Activated CD8-positive, alpha-beta memory T cell treated with anti-CD3 and anti-CD28 coated beads, Interleukin-2, amount 10 ng/mL, durations not matched to agents 7 days and 5 days (primary cell): ENCODE data around the gene GINS1. TPM values are rescaled to one million over a fixed set of nuclear protein-coding genes. Genes with fewer than 3 reads are reported as not detected.
"Not testable (repeated sequence)": the region's sequence is repeated elsewhere in the genome, so short reads cannot be mapped to it uniquely, and the experiment has no call there.

ENCODE experiments used
- ATAC-seq: fragments of 150-1000 bp; cut with Tn5 transposase; one replicate; pipeline ENCODE4 v1.10.0; 2021; ENCODE audit warnings: moderate library complexity
- CTCF ChIA-PET: fragments of 350-600 bp; sonication (Branson Sonifier 250); formaldehyde crosslinking; loops from one replicate; lab custom pipeline; 2021; ENCODE audit warnings: antibody characterized with exemption; lab: Charles Lee
- DNase-seq: peaks from one replicate; pipeline ENCODE4 v3.0.0-alpha.2; 2020
- H3K27ac Mint-ChIP-seq: one replicate; pipeline ENCODE4 v1.8.0; 2021; ENCODE audit warnings: mild to moderate bottlenecking, mixed read lengths
- H3K27me3 Mint-ChIP-seq: one replicate; pipeline ENCODE4 v1.8.0; 2021; ENCODE audit warnings: mixed read lengths
- H3K36me3 Mint-ChIP-seq: one replicate; pipeline ENCODE4 v1.8.0; 2021; ENCODE audit warnings: mild to moderate bottlenecking, mixed read lengths
- H3K4me1 Mint-ChIP-seq: one replicate; pipeline ENCODE4 v1.8.0; 2021; ENCODE audit warnings: mixed read lengths
- H3K4me3 Mint-ChIP-seq: one replicate; pipeline ENCODE4 v1.8.0; 2021; ENCODE audit warnings: mild to moderate bottlenecking, moderate library complexity, mixed read lengths
- H3K9me3 Mint-ChIP-seq: one replicate; pipeline ENCODE4 v1.8.0; 2022; ENCODE audit warnings: low read depth, mixed read lengths
- total RNA-seq, 2 experiments: library from RNA; stranded (reverse); gene quantifications; one replicate each; pipeline ENCODE4 v1.2.3, GENCODE V29; 2021

Gene GINS1
- total RNA-seq, 2 experiments from 2014 or later = 36.0 to 36.5 TPM

DNA sequence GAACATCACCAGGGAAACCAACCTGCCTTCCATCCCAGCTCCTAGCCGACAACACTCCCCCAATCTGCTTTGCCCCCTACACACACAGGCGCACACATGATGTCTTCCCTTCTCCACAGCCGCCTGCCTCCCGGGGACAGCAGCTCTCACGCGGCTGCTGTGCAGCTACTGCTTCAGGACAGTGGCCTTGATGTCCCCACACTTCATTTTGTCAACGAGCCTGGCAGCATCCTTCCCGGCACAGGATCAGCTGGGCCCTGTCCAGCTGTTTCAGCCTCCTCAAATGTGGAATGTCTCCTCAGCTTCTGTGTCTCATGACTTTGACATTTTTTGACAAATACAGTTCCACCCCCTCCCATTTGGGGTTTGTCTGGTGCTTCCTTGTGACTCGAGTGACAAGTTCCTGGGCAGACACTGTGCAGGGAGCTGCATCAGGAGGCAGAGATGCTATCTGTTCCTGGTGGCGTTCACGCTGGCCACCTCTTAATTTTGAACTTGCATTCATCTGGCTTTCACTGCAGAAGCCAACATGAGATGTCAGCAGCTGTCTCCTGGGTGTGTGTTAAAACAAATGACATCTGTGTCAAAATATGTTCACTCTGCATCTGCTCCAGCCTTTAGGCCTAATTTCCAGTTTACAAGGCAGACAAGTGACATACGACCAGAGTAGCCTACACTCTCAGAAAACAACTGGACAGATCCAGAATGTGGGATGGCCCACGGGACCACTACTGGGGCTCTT lies 57.2 kb downstream of the GINS1 start:
- H3K27me3 Mint-ChIP-seq = no peaks in the 10 kb centered on the region
- CTCF ChIA-PET = no interaction called here
- ATAC-seq (no peak), DNase-seq (no peak)
- H3K27ac Mint-ChIP-seq = no peak overlapping the region
- H3K9me3 Mint-ChIP-seq = no peaks in the 10 kb centered on the region
- no peak overlapping the region for H3K4me3 Mint-ChIP-seq
- H3K4me1 Mint-ChIP-seq = no peaks in the 10 kb centered on the region
- H3K36me3 Mint-ChIP-seq = no peaks in the 10 kb centered on the region

DNA sequence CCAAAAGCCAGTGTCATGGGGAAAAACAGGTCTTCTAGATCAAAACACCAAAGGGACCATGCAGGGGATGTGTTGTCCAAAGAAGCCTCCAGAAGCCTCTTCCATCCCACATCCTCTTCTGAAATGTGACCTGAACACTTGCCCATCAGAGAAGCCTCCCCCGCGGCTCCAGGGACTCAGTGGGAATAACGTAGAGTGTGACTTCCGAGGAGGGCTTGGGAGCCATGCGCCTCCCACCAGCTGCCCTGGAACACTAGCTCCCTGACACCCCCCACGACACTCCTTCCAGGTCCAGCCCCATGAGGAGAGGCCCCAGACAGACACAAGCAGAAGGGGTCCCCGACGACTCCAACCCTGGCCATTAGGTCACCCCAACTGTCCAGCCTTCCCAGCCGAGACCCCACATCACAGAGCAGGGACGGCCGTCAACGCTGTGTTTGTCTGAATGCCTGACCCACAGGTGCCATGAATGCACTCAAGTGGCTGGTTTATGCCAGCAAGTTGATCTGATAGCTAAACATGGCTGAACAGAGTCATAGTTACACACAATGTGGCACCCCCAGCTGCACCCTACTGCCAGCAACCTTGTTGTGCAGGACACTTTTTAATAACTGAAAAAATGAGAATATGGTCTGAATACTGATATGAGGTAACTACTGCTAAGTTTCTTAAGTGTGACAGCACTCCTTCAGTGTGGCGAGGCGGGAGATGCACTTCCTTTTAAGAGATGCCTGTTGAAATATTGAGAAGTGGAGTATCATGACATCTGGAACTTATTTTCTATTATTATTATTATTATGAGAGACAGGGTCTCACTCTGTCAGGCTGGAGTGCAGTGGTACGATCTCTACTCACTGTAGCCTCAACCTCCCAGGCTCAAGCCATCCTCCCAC lies 58.0 kb downstream of the GINS1 start:
- no peaks in the 10 kb centered on the region for H3K9me3 Mint-ChIP-seq
- H3K4me3 Mint-ChIP-seq = no peak overlapping the region
- H3K36me3 Mint-ChIP-seq = no peaks in the 10 kb centered on the region
- CTCF ChIA-PET = no interaction called here
- no peak overlapping the region for H3K27ac Mint-ChIP-seq
- H3K4me1 Mint-ChIP-seq = no peaks in the 10 kb centered on the region
- no peak for ATAC-seq
- no peaks in the 10 kb centered on the region for H3K27me3 Mint-ChIP-seq
- no peak for DNase-seq

DNA sequence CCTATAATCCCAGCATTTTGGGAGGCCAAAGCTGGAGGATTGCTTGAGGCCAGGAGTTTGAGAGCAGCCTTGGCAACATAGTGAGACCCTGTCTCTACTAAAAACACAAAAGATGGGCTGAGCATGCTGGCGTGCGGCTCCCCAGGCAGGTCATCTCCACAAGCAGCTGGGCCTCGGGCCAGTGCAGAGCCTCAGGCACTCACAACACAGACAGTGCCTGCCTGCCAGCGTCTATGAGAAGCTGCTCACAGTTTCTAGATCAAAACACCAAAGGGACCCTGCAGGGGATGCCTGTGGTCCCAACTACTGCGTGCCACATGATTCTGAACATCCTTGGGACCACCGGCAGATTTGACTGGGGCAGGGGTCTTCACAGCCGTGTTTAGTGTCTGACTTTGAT lies 59.4 kb downstream of the GINS1 start:
- Mint-ChIP-seq H3K27ac (no peak overlapping the region), H3K4me3 (no peak overlapping the region), H3K9me3 (no peaks in the 10 kb centered on the region), H3K4me1 (no peaks in the 10 kb centered on the region), H3K27me3 (no peaks in the 10 kb centered on the region), H3K36me3 (no peaks in the 10 kb centered on the region)
- DNase-seq (no peak), ATAC-seq (no peak)
- CTCF ChIA-PET = no interaction called here

DNA sequence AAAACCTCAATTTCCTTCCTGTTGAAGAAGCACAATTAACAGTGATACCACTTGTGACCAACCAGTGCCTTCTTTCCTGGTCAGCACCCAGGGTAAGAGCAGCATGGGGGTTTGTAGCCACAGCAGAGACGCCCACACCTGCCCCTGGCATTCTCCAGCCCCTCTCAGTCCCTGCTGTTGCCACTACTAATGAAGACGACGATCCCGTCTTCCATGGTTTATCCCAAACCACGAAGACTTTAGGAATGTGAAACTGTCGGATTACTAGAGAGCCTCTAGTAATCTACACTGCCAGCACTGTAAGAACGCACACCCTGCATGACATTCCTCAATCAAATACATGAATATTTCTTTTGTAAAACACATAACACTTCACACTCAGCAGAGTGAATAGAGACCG lies 60.0 kb downstream of the GINS1 start:
- Mint-ChIP-seq H3K4me3 (no peak overlapping the region), H3K36me3 (no peaks in the 10 kb centered on the region), H3K9me3 (no peaks in the 10 kb centered on the region), H3K27me3 (no peaks in the 10 kb centered on the region), H3K4me1 (no peaks in the 10 kb centered on the region), H3K27ac (no peak overlapping the region)
- ATAC-seq (no peak), DNase-seq (no peak)
- CTCF ChIA-PET = no interaction called here

DNA sequence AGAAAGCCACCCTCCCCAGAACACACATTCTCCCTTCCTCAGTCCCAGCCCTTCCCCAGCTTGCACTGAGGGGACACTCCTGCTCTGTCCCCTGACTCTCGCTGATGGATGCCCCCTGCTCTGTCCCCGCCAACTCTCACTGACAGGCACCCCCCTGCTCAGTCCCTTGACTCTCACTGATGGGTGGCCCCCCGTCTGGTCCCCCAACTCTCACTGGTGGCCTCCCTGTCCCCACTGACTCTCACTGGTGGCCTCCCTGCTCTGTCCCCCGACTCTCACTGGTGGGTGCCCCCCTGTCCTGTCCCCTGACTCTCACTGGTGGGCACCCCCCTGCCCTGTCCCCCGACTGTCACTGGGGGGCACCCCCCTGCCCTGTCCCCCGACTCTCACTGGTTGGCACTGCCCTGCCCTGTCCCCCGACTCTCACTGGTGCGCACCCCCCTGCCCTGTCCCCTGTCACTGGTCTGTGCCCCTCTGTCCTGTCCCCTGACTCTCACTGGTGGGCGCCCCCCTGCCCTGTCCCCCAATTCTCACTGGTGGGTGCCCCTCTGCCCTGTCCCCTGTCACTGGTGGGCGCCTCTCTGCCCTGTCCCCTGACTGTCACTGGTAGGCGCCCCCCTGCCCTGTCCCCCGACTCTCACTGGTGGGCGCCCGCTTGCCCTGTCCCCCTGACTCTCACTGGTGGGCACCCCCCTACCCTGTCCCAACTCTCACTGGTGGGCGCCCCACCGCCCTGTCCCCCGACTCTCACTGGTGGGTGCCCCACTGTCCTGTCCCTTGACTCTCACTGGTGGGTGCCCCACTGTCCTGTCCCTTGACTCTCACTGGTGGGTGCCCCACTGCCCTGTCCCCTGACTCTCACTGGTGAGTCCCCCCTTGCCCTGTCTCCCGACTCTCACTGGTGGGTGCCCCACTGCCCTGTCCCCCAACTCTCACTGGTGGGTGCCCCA lies 60.9 kb downstream of the GINS1 start:
- Mint-ChIP-seq H3K27me3 (no peaks in the 10 kb centered on the region), H3K27ac (no peak overlapping the region), H3K9me3 (no peaks in the 10 kb centered on the region), H3K36me3 (no peaks in the 10 kb centered on the region), H3K4me3 (no peak overlapping the region), H3K4me1 (no peaks in the 10 kb centered on the region)
- CTCF ChIA-PET = no interaction called here
- DNase-seq = no peak
- no peak for ATAC-seq

DNA sequence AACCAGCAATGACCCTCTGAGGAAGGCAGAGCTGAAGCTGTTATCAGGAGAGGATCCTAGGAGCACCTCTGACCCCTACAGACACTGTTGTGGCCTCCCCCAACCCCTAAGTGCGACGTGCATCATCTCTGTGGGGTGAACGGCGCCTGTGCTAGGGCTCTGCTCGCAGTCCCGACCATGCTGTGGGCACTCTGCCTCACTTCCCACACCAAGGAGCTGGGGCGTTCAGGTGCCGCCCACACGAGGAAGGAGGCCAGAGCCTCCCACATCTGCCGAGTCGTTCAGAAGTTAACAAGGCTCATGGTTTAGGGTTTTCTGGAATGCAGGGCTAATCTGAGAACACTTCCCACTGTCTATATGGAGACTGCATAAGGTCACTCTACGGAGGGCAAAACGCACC lies 62.1 kb downstream of the GINS1 start:
- no peak for DNase-seq
- H3K36me3 Mint-ChIP-seq = no peaks in the 10 kb centered on the region
- CTCF ChIA-PET = no interaction called here
- H3K4me3 Mint-ChIP-seq = no peak overlapping the region
- H3K27ac Mint-ChIP-seq = no peak overlapping the region
- no peaks in the 10 kb centered on the region for H3K9me3 Mint-ChIP-seq
- H3K4me1 Mint-ChIP-seq = no peaks in the 10 kb centered on the region
- H3K27me3 Mint-ChIP-seq = no peaks in the 10 kb centered on the region
- ATAC-seq = no peak

DNA sequence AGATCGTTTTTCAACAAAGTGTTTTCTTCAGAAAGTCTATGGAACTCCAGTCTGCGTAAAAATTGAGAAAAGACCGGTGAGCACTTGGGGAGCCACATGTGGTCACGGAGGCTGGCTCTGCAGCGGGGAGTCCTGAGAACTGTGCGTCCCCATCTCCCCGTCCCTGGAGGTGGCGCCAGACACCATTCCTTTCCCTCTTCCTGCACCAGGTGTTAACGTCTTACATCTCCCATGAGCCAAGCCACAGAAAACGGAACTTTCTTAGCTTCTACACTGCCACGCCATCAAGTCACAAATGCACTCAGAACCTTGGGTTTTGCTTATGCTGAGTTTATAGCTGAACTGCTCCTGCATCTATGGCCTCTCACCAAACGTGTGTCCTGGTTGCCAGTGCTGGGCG lies 62.6 kb downstream of the GINS1 start:
- peak; percentile 55 for ATAC-seq
- CTCF ChIA-PET = no interaction called here
- H3K9me3 Mint-ChIP-seq = no peaks in the 10 kb centered on the region
- DNase-seq = no peak
- no peak overlapping the region for H3K4me3 Mint-ChIP-seq
- H3K27ac Mint-ChIP-seq = no peak overlapping the region
- no peaks in the 10 kb centered on the region for H3K36me3 Mint-ChIP-seq
- H3K27me3 Mint-ChIP-seq = no peaks in the 10 kb centered on the region
- no peaks in the 10 kb centered on the region for H3K4me1 Mint-ChIP-seq

DNA sequence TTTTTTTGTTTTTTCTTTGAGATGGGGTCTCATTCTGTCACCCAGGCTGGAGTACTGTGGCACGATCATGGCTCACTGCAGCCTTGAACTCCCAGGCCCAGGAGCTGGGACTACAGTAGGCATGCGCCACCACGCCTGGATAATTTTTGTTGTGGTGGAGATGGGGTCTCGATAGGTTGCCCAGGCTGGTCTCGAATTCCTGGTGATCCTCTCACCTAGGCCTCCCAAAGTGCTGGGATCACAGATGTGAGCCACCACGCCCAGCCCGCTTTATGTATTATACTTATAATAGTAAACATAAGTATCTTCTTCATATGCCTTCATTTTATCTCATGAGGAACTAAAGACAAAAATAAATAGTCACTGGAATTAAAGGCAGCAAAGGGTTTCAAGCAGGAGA lies 63.5 kb downstream of the GINS1 start:
- no peak for DNase-seq
- Mint-ChIP-seq H3K36me3 (no peaks in the 10 kb centered on the region), H3K27me3 (no peaks in the 10 kb centered on the region), H3K9me3 (no peaks in the 10 kb centered on the region), H3K4me1 (no peaks in the 10 kb centered on the region), H3K27ac (no peak overlapping the region), H3K4me3 (no peak overlapping the region)
- CTCF ChIA-PET = no interaction called here
- ATAC-seq = no peak

DNA sequence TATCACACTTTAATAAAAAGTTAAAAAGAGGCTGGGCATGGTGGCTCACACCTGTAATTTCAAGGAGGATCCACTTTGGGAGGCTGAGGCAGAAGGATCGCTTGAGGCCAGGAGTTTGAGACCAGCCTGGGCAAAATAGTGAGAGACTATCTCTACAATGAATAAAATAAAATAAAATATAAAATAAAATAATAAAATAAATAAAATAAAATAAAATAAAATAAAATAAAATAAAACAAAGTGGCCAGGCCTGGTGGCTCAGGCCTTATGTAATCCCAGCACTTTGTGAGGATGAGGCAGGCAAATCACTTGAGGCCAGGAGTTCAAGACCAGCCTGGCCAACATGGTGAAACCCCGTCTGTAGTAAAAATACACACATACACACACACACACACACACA lies 65.8 kb downstream of the GINS1 start:
- H3K9me3 Mint-ChIP-seq = not testable (repeated sequence)

DNA sequence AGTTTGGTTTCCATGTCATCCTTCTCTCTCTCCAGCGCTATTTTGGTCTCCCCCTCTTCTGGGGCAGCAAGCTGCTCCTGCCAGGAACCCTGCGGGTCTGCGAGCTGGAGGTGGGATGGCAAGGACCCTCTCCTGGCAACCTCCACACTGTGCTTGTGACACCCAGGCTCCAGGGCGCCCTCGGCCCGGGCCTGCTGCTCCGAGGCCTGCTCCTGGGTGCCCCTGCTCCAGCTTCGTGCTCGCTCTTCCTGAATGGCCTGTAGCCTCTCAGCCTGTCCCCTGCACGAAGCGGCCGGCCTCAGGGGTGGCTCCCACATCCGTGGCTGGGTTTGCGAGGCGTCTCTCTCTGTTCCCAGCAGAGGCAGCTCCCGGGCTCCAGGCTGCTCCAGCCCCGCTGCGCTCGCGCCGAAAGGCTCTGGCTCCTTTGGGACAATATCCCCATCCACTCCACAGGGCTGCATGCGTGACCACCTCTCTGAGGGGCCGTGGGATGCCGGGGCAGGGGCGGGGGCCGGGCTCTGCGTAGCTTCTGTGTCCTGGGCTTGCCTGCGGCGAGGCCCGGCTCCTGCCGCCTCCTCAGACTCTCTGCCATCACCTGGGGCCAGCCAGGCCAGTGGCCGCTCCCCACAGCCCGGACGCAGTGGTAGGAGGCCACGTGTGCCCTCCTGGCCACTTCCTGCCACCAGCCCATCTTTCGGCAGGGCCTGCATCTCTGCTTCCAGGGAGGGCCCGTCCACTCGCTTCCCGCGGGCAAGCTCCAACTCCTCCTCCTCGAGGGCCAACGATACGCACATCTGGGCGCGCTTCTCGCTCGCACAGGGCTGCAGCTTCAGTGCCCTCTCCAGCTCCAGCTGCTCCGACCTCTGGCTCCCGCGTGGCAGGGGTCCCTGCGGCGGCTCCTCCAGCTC lies 68.9 kb downstream of the GINS1 start:
- no peak overlapping the region for H3K4me3 Mint-ChIP-seq
- no peaks in the 10 kb centered on the region for H3K9me3 Mint-ChIP-seq
- H3K4me1 Mint-ChIP-seq = no peaks in the 10 kb centered on the region
- H3K36me3 Mint-ChIP-seq = no peaks in the 10 kb centered on the region
- no peak for ATAC-seq
- CTCF ChIA-PET = no interaction called here
- no peaks in the 10 kb centered on the region for H3K27me3 Mint-ChIP-seq
- no peak for DNase-seq
- H3K27ac Mint-ChIP-seq = no peak overlapping the region

More for the DNA sequence above, 65.8 kb downstream of the GINS1 start:
- H3K4me3 Mint-ChIP-seq, H3K27ac Mint-ChIP-seq, H3K4me1 Mint-ChIP-seq, DNase-seq, H3K27me3 Mint-ChIP-seq, ATAC-seq, H3K36me3 Mint-ChIP-seq, CTCF ChIA-PET: not testable (repeated sequence)

DNA sequence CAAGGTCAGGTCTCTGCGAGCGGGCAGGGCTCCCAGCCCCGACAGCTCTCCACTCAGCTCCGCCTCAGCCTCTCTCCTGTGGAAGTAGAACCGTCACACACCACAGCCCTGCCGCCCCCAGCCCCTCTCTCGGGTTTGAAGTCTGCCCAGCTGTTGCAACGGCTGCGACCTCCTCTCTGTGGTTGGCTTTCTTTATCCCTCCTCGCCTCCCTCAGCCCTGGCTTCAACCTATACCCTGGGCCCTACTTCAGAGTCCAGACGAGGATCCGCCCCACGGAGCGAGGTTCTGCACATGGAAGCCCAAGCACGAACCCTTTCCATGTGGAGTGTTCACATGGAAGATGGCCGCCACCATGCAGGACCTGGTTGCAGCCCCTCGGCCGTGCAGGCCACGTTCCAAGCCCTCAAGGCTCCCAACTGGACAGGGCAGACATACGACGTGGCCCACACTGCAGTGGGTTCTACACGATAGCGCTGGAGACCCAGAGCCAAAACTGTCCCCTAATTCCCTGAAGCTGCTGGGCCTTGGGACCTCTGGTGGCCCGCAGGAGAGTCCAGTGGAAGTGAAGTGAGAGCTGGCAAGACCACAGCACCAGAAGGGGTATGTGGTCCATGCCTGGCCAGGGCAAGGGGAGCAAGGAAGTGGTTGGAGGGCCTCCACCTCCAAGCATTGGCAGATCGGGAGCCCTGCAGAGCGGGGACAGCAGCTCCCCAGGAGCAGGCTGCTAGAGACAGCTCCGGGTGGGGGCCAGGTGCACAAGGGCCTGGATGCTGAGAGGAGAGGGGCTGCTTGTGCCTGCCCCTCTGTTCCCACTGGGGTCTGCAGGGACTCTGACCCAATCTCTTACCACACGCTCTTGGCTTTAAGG lies 69.8 kb downstream of the GINS1 start:
- Mint-ChIP-seq H3K4me3 (no peak overlapping the region), H3K27ac (no peak overlapping the region), H3K27me3 (no peaks in the 10 kb centered on the region), H3K4me1 (no peaks in the 10 kb centered on the region), H3K36me3 (no peaks in the 10 kb centered on the region), H3K9me3 (no peaks in the 10 kb centered on the region)
- ATAC-seq (no peak), DNase-seq (no peak)
- CTCF ChIA-PET = no interaction called here
